GM21619 (cell line): ENCODE data around the gene AADACL2.

ENCODE experiments used
- ATAC-seq: cut with Tn5 transposase; IDR thresholded peaks from one replicate; pipeline ENCODE4 v1.9.1; 2021; ENCODE audit not compliant: unreplicated experiment

The AADACL2 gene, protein sequence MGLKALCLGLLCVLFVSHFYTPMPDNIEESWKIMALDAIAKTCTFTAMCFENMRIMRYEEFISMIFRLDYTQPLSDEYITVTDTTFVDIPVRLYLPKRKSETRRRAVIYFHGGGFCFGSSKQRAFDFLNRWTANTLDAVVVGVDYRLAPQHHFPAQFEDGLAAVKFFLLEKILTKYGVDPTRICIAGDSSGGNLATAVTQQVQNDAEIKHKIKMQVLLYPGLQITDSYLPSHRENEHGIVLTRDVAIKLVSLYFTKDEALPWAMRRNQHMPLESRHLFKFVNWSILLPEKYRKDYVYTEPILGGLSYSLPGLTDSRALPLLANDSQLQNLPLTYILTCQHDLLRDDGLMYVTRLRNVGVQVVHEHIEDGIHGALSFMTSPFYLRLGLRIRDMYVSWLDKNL

DNA sequence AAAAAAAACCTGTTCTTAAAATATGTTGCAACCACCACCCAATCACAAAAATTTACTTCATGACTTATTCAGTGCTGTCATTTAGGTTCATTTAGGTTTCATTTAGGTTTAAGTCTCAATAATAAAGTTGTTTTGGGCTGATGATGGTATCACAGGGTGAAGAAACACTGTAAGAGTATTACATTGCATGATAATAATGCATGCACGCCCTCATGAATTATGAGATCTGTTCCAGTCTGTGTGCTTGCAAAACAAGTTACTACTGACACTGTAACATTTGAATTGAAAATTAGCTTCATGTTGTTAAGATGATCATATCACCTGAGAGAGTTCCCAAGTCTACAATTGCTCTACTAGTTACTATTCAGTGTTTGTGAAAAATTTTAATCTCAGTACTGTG lies at the start of gene AADACL2:
AADACL2 (plus strand) TSS at position 315 of the 400 bp plus-strand sequence. CDS start 109 bp downstream, outside the sequence.
- ATAC-seq: no peak

DNA sequence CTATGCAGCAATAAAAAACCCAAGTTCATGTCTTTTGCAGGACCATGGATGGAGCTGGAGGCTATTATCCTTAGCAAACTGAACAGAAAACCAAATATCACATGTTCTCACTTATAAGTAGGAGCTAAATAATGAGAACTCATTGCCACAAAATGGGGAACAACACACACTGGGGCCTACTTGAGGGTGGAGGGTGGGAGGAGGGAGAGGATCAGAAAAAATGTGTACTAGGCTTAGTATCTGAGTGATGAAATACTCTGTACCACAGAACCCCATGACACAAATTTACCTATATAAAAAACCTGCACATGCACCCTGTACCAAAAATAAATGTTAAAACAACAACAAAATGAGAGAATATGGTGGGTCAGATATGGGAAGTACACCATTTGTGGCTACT lies 49.6 kb upstream of the AADACL2 start:
- ATAC-seq: no peak

DNA sequence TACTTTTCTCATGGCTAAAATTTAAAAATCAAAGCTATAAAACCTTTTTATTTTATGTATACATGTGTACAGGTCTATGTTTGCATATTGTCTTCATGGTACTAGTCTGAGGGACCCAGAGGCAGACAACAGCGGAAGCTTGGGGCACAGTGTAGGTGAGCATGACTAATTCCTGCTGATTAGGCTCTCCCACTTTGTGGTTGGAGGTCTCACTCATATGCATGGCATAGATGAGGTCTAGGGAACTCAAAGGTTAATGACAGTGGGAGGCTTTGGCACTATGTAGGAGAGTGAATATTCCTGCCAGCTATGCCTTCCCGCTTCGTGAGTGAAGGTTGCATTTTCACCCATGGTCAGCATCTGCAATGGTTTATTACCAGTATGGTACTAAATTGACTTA lies 47.5 kb upstream of the AADACL2 start:
- no peak for ATAC-seq

DNA sequence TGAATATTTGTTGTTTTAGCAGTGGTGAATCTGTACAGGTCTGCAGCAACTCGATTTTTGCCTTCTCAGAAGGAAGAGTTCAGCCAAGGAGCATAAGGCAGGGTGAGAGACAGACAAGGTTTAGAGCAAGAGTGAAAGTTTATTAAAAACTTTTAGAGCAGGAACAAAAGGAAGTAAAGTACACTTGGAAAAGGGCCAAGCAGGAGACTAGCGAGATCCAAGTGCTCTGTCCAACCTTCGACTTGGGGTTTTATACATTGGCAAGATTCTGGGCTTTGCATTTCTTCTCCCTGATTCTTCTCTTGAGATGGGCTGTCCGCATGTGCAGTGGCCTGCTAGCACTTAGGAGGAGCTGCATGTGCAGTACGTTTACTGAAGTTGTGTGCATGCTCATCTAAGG lies 46.7 kb upstream of the AADACL2 start:
- no peak for ATAC-seq

DNA sequence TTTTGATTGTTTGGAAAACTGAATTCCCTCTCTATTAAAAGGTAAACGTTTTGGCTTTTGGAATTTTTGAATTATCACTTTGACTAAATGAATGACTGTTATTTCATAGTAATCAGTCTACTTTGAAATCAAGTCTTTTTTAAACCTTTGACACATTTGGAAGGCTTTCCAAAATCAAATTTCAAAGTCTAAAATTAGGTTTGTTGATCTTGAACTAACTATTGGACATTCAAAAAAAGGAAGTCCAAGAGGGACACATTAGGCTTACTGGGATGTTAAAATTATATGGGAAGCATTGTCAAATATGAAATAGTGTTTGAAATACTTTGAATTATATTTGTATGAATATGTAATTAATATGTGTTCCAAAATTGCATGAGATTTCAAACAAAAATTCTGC lies 45.2 kb upstream of the AADACL2 start:
- ATAC-seq: no peak

DNA sequence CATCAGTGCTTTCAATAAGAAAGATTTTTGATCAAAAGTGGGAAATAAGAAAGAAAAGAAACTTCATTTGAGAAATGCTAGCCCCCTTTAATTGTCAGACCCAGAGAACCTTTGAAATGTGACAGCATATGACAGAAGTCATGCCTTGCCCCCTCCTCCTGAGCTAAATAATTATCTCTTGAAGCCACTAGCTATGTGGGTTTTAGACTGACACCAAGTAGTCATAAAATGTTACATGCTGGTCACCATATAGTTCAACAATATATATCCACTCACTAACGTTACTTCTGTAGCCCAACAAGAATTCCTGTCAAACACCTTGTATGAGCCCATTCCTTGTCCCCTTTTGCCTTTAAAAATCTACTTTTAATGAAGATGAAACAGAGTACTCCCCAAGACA lies 43.1 kb upstream of the AADACL2 start:
- no peak for ATAC-seq

DNA sequence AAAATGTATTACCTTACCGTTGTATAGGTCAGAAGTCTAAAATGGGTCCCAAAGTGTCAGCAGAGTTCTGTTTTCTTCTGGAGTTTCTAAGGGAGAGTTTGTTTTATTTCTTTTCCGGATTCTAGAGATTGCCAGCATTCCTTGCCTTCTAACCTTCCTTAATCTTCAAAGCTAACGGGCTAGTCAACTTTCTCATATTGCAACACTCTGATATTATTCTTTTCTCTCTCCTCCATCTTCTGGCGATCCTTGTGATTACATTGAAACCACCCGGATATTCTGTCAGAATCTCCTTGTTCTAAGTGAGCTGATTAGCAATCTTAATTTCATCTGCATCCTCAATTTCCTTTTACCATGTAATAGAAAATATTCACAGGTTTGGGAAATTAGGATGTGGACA lies 36.2 kb upstream of the AADACL2 start:
- ATAC-seq: no peak

DNA sequence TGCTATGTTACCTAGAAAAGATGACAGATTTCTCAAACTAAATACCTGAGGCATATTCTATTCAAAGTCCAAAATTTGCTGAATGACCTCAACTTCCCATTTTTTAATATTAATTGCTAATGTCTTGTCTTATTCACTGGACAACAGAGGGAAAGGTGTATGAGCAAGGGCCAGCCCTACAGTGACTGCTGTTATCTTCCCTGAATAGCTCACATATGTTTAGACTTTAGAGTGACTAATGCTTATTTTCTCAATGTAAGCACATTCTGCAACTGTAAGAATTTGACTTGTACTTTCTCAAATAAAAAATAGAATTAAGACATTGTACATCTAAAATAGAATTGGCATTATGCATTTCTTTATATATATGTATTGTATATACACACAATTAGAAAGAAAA lies 26.5 kb upstream of the AADACL2 start:
- no peak for ATAC-seq

DNA sequence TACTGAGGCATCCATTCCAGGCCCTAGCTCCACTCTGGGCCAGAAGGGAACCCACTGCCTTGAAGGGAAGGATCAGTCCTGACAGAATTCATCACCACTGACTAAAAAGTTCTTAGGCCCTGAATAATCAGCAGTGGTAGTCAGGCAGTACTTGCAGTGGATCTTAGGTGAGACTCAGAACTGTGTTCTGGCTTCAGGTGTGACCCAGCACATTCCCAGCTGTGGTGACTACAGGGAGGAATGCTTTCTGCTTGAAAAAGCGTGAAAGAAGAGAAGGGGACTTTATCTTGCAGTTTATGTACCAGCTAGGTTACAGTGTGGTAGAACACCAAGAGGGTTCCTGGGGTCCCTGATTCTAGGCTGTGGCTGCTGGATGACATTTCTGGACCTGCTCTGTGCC lies 24.9 kb upstream of the AADACL2 start:
- ATAC-seq: no peak

DNA sequence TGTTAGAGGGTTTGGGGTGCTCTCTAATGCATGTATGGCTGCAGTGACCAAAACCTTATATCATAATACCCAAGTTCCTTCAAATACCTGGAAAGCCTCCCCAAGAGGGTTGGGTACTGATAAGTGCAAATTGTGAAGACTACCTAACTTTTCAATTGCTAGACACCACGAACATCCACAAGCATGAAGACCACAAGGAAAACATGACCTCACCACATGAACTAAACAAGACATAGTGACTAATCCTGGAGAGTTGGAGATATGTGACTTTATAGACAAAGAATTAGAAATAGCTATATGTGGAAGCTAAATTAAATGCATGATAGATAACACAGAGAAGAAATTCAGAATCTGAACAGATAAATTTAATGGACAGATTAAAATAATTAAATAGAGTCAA lies 23.9 kb upstream of the AADACL2 start:
- ATAC-seq: no peak

DNA sequence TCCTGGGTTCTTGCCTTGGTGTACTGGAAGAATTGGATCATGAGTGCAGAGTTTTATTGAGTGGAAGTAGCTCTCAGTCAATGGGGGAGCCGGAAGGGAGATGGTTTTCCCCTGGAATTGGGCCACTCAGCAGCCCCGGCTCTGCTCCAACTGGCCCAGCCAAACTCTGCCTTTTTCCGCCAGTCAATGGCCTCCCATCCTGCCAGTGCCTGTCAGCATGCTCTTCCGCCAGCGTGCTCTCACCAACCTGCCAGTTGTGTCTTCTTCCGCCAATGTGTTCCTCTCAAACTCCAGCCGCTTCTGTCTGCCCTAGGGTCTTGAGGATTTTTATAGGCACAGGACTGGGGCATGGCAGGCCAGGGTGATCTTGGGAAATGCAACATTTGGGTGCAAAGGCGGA lies 12.4 kb upstream of the AADACL2 start:
- ATAC-seq: no peak

DNA sequence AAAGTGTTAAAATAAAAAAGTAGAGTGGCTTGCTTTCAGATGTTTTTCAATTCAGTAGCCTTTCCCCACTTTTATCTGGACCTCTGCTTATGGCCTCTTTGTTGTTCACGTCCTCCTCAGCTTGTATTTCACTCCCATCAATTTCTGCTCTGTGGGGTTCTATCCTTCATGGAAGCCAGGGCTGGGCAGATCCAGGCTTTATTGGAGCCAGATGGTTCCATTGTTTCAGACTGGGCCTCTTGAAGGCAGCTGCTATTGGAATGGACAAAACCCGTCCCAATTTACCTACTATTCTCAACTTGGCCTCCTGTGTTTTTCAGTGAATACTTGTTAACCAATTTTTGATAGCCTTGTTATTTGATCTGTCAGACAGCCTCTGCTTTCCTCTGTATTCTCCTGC lies 10.9 kb upstream of the AADACL2 start:
- ATAC-seq: no peak

DNA sequence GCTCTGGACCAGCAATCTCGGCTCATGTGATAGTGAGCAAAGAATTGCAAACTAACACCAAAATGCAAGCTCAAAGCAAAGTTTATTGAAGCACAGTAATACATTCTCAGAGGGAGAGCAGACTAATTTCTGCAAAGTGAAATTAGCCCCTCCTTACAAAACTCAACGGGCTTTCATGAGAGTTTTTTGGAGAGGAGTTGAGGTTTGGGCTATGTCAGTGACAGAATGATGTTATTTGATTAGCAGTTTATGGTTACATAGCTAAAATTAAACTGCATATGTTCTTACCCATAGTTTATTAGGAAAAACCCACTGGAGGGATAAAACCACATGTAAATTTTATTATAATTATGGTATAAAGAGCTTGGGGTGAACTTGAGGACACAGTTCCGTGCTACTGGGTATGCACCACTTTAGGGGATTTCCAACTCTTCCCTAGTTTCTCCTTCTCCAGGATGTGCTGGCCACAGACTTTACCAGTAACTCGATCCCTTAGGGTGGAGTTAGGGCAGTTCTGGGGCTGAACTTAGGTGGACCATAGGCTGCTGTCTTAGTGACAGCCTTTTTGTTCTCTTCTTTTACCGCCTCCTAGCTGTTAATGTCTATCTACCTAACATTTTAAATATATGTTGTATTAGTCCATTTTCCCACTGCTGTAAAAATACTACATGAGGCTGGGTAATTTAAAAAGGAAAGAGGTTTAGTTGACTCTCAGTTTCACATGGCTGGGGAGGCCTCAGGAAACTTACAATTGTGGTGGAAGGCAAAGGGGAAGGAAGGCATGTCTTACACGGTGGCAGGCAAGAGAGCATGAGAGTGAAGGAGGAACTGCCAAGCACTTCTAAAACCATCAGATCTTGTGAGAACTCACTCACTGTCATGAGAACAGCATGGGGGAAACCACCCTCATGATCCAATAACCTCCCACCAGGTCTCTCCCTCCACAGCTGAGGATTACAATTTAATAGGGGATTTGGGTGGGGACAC lies 8.9 kb upstream of the AADACL2 start:
- ATAC-seq: no peak

DNA sequence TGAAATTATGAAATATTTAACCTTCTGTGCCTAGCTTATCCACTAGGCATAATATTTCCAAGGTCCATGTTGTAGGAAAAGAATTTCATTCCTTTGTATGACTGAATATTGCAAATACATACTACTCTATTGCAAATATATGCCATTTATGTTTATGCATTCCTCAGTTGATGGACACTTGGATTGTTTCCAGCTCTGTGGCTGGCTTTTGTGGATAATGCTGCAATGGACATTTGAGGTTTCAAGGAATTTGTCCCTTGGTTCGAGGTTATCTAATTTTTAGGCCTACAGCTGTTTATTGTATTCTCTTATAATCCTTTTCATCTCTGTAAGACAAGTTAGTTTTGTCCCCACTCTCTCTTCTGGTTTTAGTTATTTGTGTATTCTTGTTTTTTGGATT lies 7.7 kb upstream of the AADACL2 start:
- ATAC-seq: no peak

DNA sequence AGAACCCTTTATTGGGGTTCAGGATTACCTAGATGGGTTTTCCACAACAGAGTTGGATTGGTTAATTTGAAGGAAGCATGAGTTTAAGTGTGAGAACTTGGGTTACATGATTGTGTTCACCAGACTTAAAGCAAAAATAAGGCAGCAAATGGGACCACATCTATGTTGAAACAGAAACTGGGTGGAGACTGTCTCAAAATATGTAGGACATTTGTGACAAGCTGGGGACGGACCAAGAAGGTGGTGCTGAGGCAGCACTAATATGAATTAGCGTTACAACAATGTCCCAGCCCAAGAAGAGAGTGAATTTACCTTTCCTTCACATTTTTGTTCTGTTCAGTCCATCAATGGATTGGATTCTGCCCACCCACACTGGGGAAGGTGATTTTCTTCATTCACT lies 866 bp upstream of the AADACL2 start:
- ATAC-seq: no peak

DNA sequence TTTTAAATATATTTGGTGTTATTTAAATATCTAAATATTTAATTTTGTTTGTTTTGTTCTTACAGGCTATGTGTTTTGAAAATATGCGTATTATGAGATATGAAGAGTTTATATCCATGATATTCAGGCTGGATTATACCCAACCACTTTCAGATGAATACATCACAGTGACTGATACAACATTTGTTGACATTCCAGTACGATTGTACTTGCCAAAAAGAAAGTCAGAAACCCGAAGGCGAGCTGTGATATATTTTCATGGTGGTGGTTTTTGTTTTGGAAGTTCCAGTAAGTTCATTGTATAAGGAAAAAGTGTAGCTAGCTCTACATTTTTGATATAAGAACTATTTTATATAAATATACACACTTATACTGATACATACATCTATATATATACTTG lies 6.9 kb downstream of the AADACL2 start:
- ATAC-seq: no peak

DNA sequence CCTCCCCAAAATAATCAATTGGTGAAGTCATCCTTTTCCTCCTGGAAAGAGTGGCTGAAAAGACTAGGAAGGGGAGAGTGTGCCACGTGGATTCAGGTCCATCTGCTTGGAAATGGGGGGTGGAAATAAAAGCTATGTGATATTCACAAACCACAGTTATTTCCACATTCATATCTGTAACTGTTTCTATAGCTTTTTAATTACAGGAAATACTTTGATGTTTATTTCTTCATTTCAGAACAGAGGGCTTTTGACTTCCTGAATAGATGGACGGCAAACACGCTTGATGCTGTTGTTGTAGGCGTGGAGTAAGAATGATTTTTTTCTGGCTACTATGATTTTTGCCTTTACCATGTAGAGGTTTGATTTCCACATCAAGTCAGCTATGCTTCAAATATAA lies 10.1 kb downstream of the AADACL2 start:
- no peak for ATAC-seq

DNA sequence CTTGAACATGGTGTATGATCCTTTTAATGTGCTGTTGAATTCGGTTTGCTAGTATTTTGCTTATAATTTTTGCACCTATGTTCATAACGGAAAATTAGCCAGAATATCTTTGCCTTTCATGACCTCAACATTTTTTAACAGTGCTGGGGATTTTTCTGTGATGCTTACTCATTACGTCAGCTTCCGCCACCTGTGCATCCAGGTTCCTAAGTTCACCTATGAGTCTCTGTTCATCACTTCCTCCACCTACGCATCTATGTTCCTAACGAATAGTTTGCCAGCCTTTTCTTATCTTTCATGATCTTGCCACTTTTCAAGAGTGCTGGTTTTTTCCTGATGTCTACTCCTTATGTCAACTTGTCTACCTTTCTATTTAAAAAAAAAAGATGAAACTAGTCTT lies 16.5 kb downstream of the AADACL2 start:
- no peak for ATAC-seq

DNA sequence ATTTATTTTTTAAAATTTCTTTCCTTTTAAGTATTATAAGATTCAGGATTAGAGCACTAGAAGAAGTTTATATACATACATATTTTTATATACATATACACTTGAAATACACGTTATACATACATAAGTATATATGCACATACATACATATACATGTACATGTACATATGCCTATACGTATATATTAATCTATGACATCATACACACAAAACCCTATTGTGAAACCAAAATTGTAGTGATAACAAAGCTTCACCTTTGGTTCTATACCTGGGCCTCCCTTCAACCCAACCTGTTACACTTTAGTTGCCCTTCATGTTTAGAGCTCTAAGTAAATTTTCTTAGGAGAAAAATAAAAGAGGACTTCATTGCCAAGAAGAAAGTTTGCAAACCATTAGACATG lies 17.0 kb downstream of the AADACL2 start:
- no peak for ATAC-seq

DNA sequence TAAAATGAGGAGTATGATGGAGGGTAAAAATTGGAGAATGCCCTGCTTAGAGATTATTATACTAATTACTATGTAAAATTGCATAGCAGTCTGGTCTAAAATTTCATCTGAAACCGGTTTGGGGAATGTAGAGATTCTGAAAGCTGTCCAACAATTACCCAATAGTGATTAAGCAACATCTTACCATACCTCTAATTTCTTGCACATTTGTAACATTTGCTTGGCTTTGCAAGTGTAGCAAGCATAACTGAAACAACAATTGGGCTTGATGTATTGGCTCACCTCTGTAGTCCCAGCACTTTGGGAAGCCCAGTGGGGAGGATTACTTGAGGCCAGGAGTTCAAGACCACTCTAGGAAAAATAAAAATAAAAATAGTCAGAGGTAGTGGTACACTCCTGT lies 17.4 kb downstream of the AADACL2 start:
- no peak for ATAC-seq

DNA sequence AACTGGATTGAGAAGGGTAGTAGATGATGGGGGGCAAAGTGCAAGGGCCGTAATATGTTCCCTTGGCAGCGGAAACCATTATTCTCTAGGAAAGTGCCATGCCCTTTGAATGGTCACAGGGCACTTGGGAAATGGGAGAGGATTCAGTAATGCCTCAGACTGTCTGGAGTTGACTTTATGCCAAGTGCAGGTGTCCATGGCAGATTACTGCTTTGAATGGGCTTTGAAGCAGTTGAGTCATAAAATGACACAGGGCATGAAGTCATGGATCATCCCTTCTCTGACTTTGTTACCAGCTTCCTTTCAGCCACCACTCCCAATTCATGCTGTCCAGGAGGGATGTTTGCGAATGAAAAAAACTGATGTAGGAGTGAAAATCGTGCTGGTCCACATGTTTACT lies 20.1 kb downstream of the AADACL2 start:
- no peak for ATAC-seq

DNA sequence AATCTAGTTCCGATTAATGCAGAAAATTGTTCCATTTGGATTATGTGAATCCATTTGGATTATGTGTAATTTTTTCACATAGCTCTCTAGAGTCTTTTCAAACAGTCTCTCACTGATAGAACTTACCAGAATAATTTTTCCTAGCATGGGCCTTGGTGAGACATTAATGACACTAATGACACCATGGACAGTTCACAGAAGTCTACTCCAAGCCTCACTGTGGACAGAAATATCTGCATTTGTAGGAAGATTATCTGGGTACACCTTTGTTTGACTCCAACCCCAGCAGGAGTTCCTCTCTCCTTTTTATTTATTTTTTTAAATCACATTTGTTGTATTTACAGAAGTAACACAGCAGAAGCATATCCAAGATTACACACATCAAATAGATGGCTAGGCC lies 27.9 kb downstream of the AADACL2 start:
- ATAC-seq: no peak
